NCI-H460 (cell line): ENCODE data around the gene RIIAD1. TPM values are rescaled to one million over a fixed set of nuclear protein-coding genes. Genes with fewer than 3 reads are reported as not detected.

Source experiments
- small RNA-seq, 2 experiments: library from RNA; depleted of rRNA; stranded (forward); fragments of <200 nt; gene quantifications; one replicate each; pipeline ENCODE3, GENCODE V24; 2014
- total RNA-seq: library from RNA; depleted of rRNA; stranded (reverse); fragments of >200 nt; shearing (Covaris generic); gene quantifications from 2 replicates; pipeline ENCODE4 v1.2.3, GENCODE V29; 2014; rRNA removed

The RIIAD1 gene
- total RNA-seq, 1 experiment from 2014 or later = not detected

Small RNA genes lying within 50 kb of the gene (small RNA-seq; reads per million reads assigned to genes)
- gene RNU6-662P = 0 reads per million in 2 experiments

Other genes starting within 250 kb of the RIIAD1 start
- 0.02 TPM in 1 of 2 replicates, not detected in the other for gene CGN, start 210.1 kb upstream of the RIIAD1 start, total RNA-seq
- 17.1 and 17.2 TPM in 2 replicates for gene TUFT1, start 181.2 kb upstream of the RIIAD1 start, total RNA-seq
- gene SNX27, start 109.5 kb upstream of the RIIAD1 start, total RNA-seq = 29.6 and 32.2 TPM in 2 replicates
- gene CELF3, start 4.7 kb upstream of the RIIAD1 start, total RNA-seq = not detected in 2 replicates
- gene MRPL9, start 42.0 kb downstream of the RIIAD1 start, total RNA-seq = 157 and 173 TPM in 2 replicates
- 7.1 and 10.9 TPM in 2 replicates for gene TDRKH, start 69.0 kb downstream of the RIIAD1 start, total RNA-seq
- not detected in 2 replicates for gene LINGO4, start 83.9 kb downstream of the RIIAD1 start, total RNA-seq
- gene RORC, start 110.3 kb downstream of the RIIAD1 start, total RNA-seq = 0.10 TPM in 1 of 2 replicates, not detected in the other
- gene C2CD4D, start 118.3 kb downstream of the RIIAD1 start, total RNA-seq = not detected in 2 replicates
- not detected in 2 replicates for gene THEM5, start 132.2 kb downstream of the RIIAD1 start, total RNA-seq
- 31.3 and 39.7 TPM in 2 replicates for gene THEM4, start 188.0 kb downstream of the RIIAD1 start, total RNA-seq